ENCODE measurements around the gene ARHGAP11B.
"Not testable (repeated sequence)": the region's sequence is repeated elsewhere in the genome, so short reads cannot be mapped to it uniquely, and the experiment has no call there.

Gene ARHGAP11B
- long read RNA-seq, experiment 1, result 0 reads
- long read RNA-seq, experiment 2, result 0 reads
- long read RNA-seq, experiment 3, partial matches to known transcripts, result 0 of 7 reads
- long read RNA-seq, experiment 3, other reads (novel, unspliced or antisense), result 7 of 7 reads

DNA sequence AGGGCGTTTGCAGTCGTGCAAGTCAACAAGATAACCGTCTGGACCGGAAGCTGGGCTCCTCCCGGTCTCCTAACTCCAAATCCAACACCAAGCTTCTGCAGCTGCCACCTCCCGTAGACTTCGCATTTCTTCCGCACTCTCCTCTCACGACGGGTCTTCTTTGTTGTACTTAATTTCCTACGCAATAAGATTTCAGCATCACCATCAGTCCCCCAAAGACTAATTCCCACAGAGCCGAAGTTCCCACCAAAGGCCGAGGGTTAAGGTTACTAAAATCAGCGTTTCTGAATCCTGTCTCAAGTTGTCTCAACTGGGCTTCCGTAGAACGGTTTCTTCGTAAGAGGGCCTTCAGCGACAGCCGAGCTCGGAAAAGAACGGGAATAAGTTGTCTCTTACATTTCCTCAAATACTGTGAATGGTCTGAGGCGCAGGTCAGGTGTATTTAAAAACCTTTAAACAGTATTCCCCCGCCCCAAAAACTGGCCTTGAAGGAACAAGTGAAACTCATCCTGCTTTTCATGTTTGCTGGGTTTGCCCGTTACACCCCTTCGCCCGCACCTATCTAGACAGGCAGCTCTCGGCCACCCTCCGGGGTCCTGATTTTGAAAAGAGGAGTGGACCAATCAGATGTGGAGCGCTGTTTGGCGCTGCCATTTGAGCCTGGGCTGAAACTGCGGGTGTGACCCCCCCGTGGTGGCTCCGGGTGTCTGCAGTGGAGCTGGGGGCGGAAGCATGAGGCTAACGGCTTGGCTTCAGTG, at the start of gene ARHGAP11B:
TSS of gene ARHGAP11B (plus strand) at position 693 of the 758 bp plus-strand sequence.
- CTCF ChIA-PET, result interaction anchor here (0.6 kb wide), 1 partner anchor 1989 kb away, joined by 3 read pairs; no protein-coding TSS in a partner anchor
- peak within 1 kb of the TSS; percentile 99 for H3K27ac Mint-ChIP-seq
- POLR2A ChIA-PET; H3K27me3 Mint-ChIP-seq (ENCODE audit: low read depth); H3K36me3 Mint-ChIP-seq; H3K9me3 Mint-ChIP-seq: not testable (repeated sequence)
- peaks cover 11% of the 10 kb centered on the region for H3K4me1 Mint-ChIP-seq
- H3K4me3 Mint-ChIP-seq, result peak within 1 kb of the TSS; percentile 99
- ATAC-seq, result peak; percentile 94
- peak; percentile 94 for DNase-seq (ENCODE audit: low spot score)
- peak; percentile 98 for TF ChIP-seq MYBL2 (CRISPR knock-in tag; IDR thresholded peaks at IDR 0.05)
- TF ChIP-seq, protein P1, sequence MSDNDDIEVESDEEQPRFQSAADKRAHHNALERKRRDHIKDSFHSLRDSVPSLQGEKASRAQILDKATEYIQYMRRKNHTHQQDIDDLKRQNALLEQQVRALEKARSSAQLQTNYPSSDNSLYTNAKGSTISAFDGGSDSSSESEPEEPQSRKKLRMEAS (CRISPR knock-in tag; IDR thresholded peaks at IDR 0.05), result peak; percentile 44; the same call in 1 of the 2 replicates

DNA sequence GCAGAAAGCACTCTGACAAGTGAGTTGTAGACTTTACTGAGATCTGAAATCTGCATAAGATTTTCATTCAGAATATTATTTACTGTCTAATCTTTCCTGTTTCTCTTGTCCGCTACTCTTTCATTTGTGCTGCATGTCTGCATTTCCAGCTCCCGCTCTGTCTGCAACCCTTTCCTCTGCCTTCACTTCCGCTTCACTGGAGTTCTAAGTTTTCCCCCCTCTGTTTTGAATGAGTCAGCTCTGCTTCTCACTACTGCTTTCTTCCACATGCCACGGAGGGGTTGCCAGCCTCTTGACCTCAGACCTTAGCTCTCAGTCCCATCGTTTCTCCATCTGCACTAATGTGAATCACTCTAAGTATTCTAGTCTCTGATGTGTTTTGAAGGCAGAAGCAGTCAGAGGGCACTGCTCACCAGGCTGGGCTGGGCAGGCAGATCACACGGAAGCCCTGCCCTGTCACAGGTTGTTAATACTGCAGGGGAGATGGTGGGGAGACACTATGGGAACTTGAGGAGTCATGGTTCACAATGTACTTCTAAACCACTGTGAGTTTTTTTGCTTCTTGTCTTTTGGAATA, 46.4 kb upstream of the ARHGAP11B start:
- H3K4me3 Mint-ChIP-seq; H3K36me3 Mint-ChIP-seq; H3K4me1 Mint-ChIP-seq; ATAC-seq; H3K27me3 Mint-ChIP-seq (ENCODE audit: low read depth); H3K9me3 Mint-ChIP-seq; H3K27ac Mint-ChIP-seq; POLR2A ChIA-PET; DNase-seq (ENCODE audit: low spot score); CTCF ChIA-PET: not testable (repeated sequence)

DNA sequence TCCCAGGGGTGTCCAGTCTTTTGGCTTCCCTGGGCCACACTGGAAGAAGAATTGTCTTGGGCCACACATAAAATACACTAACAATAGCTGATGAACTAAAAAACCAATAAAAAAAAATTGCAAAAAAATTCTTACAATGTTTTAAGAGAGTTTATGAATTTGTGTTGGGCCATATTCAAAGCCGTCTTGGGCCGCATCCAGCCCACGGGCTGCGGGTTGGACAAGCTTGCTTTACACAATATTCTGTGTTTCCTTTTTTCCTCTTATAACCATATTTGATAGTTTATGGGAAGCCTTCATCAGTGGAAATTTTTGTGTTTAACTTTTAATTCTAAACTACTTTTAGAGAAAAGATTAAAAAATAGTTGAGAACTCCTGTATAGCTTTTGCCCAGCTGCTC, 45.2 kb upstream of the ARHGAP11B start:
- ATAC-seq; H3K9me3 Mint-ChIP-seq; H3K36me3 Mint-ChIP-seq; H3K4me3 Mint-ChIP-seq; H3K4me1 Mint-ChIP-seq; DNase-seq (ENCODE audit: low spot score); H3K27me3 Mint-ChIP-seq (ENCODE audit: low read depth); CTCF ChIA-PET; H3K27ac Mint-ChIP-seq; POLR2A ChIA-PET: not testable (repeated sequence)

DNA sequence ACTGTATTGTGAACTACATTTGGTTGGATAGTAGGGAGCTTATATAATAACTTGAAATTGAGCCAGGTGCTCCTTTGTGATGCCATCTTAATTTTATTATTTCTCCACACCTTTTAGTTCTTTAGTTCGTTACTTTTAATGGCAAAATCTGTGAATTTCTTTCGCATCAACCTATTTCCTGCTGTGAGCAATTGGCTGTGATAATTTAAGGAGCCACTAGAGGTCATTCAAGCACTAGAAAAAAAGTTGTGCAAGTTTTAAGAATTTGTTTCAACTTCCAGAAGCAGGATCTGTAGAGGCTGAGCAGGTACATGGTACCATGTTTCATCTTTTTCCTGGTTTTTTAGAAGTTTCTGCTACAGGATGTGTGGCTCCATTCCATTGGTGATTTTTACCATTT, 27.0 kb upstream of the ARHGAP11B start:
- ATAC-seq; DNase-seq (ENCODE audit: low spot score); H3K9me3 Mint-ChIP-seq; POLR2A ChIA-PET; H3K4me1 Mint-ChIP-seq; H3K4me3 Mint-ChIP-seq; H3K27ac Mint-ChIP-seq; H3K36me3 Mint-ChIP-seq; H3K27me3 Mint-ChIP-seq (ENCODE audit: low read depth); CTCF ChIA-PET: not testable (repeated sequence)

DNA sequence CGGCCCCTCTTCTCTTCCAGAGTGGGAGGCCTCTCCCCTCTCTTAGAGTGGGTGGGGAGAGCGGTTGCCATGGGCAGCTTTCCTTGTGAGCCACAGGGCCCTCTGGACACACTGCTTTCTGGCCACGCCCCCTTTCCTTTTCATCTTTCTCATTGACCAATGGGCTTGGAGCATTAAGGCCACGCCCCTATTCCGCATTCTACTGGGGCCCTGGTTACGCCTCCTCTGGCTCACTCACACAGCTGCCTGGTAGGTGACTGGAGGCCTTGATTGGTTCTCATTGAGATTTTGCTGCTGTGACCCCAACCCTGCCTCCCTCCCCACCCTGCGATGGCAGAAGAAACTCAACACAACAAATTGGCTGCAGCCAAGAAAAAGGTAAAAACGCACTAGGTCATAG, 22.1 kb upstream of the ARHGAP11B start, which contains the start of gene GOLGA8H:
TSS of gene GOLGA8H (plus strand) at position 233 of the 400 bp plus-strand sequence. CDS start at position 331, 98 bp downstream.
- H3K4me3 Mint-ChIP-seq; CTCF ChIA-PET; H3K36me3 Mint-ChIP-seq; H3K4me1 Mint-ChIP-seq; H3K27ac Mint-ChIP-seq; H3K27me3 Mint-ChIP-seq (ENCODE audit: low read depth); POLR2A ChIA-PET; ATAC-seq; H3K9me3 Mint-ChIP-seq: not testable (repeated sequence)
- DNase-seq (ENCODE audit: low spot score), result peak; percentile 53

DNA sequence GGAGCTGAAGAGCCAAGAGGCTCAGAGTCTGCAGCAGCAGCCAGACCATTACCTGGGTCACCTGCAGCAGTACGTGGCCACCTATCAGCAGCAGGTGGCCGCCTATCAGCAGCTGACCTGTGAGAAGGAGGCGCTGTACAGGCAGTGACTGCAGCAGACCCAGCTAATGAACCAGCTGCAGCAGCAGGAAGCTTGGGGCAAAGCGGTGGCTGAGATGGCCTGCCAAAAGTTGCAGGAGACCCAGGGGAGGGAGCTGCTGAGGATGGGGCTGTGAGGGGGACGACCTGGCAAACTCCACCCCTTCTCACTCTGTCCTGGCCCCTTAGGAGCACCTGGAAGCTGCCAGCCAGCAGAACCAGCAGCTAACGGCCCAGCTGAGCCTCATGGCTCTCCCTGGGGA, 13.7 kb upstream of the ARHGAP11B start:
- not testable (repeated sequence) for H3K27ac Mint-ChIP-seq

DNA sequence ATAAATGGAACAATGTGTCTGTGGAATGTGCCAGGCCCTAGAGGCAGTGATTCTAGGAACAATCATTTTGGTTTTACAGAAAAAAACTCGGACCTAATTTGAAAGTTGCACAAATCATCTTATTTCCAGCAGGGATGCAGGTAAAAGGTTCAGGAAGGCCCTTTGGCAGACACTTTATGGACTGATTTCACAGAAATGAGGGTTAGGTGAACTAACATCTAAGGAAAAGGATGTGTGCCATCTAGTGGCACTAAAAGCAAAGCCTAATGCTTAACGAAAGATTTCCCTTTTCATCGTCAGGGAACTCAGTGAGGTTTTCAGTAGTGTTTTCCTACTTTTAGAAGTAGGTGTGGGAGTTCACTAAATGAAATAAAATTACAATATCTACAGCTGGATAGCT, 4.6 kb upstream of the ARHGAP11B start:
- H3K27me3 Mint-ChIP-seq (ENCODE audit: low read depth); DNase-seq (ENCODE audit: low spot score); H3K9me3 Mint-ChIP-seq; H3K27ac Mint-ChIP-seq; H3K36me3 Mint-ChIP-seq; CTCF ChIA-PET; H3K4me1 Mint-ChIP-seq; ATAC-seq; POLR2A ChIA-PET; H3K4me3 Mint-ChIP-seq: not testable (repeated sequence)

More for the DNA sequence above, 13.7 kb upstream of the ARHGAP11B start:
- CTCF ChIA-PET; POLR2A ChIA-PET; H3K27me3 Mint-ChIP-seq (ENCODE audit: low read depth); H3K9me3 Mint-ChIP-seq; DNase-seq (ENCODE audit: low spot score); H3K4me3 Mint-ChIP-seq; H3K36me3 Mint-ChIP-seq; ATAC-seq; H3K4me1 Mint-ChIP-seq: not testable (repeated sequence)

DNA sequence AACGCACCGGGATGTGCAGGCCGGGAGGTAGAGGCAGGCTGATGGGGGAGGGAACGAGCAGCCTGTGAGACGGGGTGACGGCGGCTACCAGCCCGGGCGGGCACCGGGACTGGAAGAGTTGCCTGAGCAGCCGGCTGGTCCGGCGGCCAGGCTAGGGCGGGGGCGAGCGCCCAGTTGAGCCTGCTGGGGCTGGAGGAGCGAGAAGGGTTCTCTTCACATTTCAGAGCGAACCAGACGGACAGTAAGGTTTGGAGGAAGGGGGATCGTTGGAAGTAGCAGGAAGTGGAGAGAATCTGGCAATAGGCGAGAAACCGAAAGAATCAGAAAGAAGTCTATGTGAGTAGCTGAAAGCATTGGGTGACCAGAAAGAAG, 252 bp downstream of the ARHGAP11B start:
- POLR2A ChIA-PET; H3K9me3 Mint-ChIP-seq; H3K27me3 Mint-ChIP-seq (ENCODE audit: low read depth); H3K36me3 Mint-ChIP-seq; DNase-seq (ENCODE audit: low spot score): not testable (repeated sequence)
- Mint-ChIP-seq H3K27ac (peak overlapping the region; percentile 99), H3K4me1 (peaks cover 11% of the 10 kb centered on the region), H3K4me3 (peak overlapping the region; percentile 99)
- CTCF ChIA-PET, result interaction anchor here (0.6 kb wide), 1 partner anchor 1989 kb away, joined by 3 read pairs; no protein-coding TSS in a partner anchor
- peak; percentile 60 for ATAC-seq

DNA sequence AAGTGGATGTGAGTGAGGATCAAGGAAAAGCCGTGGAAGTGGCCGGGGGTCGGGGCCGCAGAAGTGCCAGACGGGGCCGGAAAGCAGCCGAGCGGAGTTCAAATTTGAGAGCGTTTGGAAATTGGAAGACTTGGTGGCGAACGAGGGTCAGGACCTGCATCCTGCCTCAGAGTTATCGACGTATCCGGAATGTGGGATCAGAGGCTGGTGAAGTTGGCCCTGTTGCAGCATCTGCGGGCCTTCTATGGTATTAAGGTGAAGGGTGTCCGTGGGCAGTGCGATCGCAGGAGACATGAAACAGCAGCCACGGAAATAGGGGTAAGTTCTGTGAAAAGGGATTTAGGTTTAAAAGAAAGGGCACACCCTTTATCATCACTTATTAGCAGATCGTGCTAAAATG, 704 bp downstream of the ARHGAP11B start:
- H3K27me3 Mint-ChIP-seq (ENCODE audit: low read depth); H3K36me3 Mint-ChIP-seq; POLR2A ChIA-PET; DNase-seq (ENCODE audit: low spot score); H3K9me3 Mint-ChIP-seq; ATAC-seq; CTCF ChIA-PET: not testable (repeated sequence)
- Mint-ChIP-seq H3K4me3 (peak overlapping the region; percentile 99), H3K4me1 (peaks cover 11% of the 10 kb centered on the region), H3K27ac (peak overlapping the region; percentile 96)
